Liver (tissue), 9 donors: ENCODE results near the gene SIAH2. TPM values are rescaled to one million over a fixed set of nuclear protein-coding genes. Genes with fewer than 3 reads are reported as not detected.
A peak's percentile ranks its signal among the peaks of the same experiment; 100 is the strongest.

Experiments
- DNase-seq: peaks from one replicate; pipeline ENCODE4 v3.0.0-alpha.2; 2017; ENCODE audit warnings: low spot score
- H3K27ac ChIP-seq, 2 donors: one replicate each; pipeline ENCODE4 v1.7.0; 2013; ENCODE audit warnings: inconsistent platforms in 2 of 2, low read length in 2 of 2, control low read depth in 1 of 2, low read depth in 1 of 2, mild to moderate bottlenecking in 1 of 2
- H3K27me3 ChIP-seq, 4 donors: one replicate each; pipeline versions ENCODE4 v1.6.1 to v1.7.0; 2013; ENCODE audit warnings: low read length in 3 of 4, inconsistent platforms in 1 of 4, mild to moderate bottlenecking in 1 of 4, moderate library complexity in 1 of 4; ENCODE audit not compliant: control insufficient read depth in 4 of 4, insufficient read depth in 4 of 4
- H3K36me3 ChIP-seq, 4 donors: one replicate each; pipeline versions ENCODE4 v1.6.1 to v1.7.0; 2013; ENCODE audit warnings: low read length in 3 of 4, mild to moderate bottlenecking in 3 of 4, low read depth in 1 of 4, moderate library complexity in 1 of 4; ENCODE audit not compliant: control insufficient read depth in 4 of 4, insufficient read depth in 3 of 4
- H3K4me1 ChIP-seq, 4 donors: one replicate each; pipeline versions ENCODE4 v1.6.1 to v1.7.0; 2013; ENCODE audit warnings: low read length in 3 of 4, mild to moderate bottlenecking in 3 of 4, moderate library complexity in 1 of 4; ENCODE audit not compliant: control insufficient read depth in 4 of 4, insufficient read depth in 4 of 4
- H3K4me3 ChIP-seq, 3 donors: one replicate each; pipeline versions ENCODE4 v1.6.1 to v1.7.0; 2013; ENCODE audit warnings: low read length in 3 of 3, control low read depth in 1 of 3, low read depth in 1 of 3, mild to moderate bottlenecking in 1 of 3
- H3K9ac ChIP-seq, 2 donors: one replicate each; pipeline ENCODE4 v1.7.0; 2013; ENCODE audit warnings: low read length in 2 of 2, mild to moderate bottlenecking in 2 of 2, moderate library complexity in 2 of 2, control low read depth in 1 of 2, low read depth in 1 of 2
- H3K9me3 ChIP-seq, 4 donors: one replicate each; pipeline versions ENCODE4 v1.6.1 to v1.7.0; 2013; ENCODE audit warnings: low read length in 3 of 4; ENCODE audit not compliant: control insufficient read depth in 4 of 4
- EGR1 ChIP-seq, 2 donors: IDR thresholded peaks; 2 replicates each; pipeline ENCODE4 v1.6.1; 2016 to 2018; ENCODE audit warnings: antibody characterized with exemption in 2 of 2, low read depth in 2 of 2
- FOXA1 ChIP-seq: IDR thresholded peaks from 2 replicates; pipeline ENCODE4 v1.6.1; 2016; ENCODE audit warnings: antibody characterized with exemption
- FOXA2 ChIP-seq: IDR thresholded peaks from 2 replicates; pipeline ENCODE4 v1.6.1; 2016; ENCODE audit warnings: antibody characterized with exemption
- GABPA ChIP-seq, 2 donors: IDR thresholded peaks in 1 of 2; conservative IDR thresholded peaks in 1 of 2; 2 replicates each; pipeline ENCODE4 v1.6.1; 2016; ENCODE audit warnings: antibody characterized with exemption in 2 of 2, mild to moderate bottlenecking in 1 of 2, moderate library complexity in 1 of 2
- HNF4A ChIP-seq, 2 donors: conservative IDR thresholded peaks; 2 replicates each; pipeline ENCODE4 v1.6.1; 2016; ENCODE audit warnings: antibody characterized with exemption in 2 of 2, mild to moderate bottlenecking in 2 of 2
- JUND ChIP-seq, 2 donors: IDR thresholded peaks; 2 replicates each; pipeline ENCODE4 v1.6.1; 2016; ENCODE audit warnings: antibody characterized with exemption in 2 of 2
- RAD21 ChIP-seq, 2 donors: IDR thresholded peaks; 2 replicates each; pipeline ENCODE4 v1.6.1; 2016; ENCODE audit warnings: antibody characterized with exemption in 2 of 2, mild to moderate bottlenecking in 2 of 2
- RXRA ChIP-seq, 2 donors: IDR thresholded peaks; 2 replicates each; pipeline ENCODE4 v1.6.1; 2017 to 2018; ENCODE audit warnings: antibody characterized with exemption in 2 of 2, mild to moderate bottlenecking in 1 of 2
- TAF1 ChIP-seq: conservative IDR thresholded peaks from 2 replicates; pipeline ENCODE4 v1.6.1; 2016; ENCODE audit warnings: antibody characterized with exemption, mild to moderate bottlenecking
- YY1 ChIP-seq: IDR thresholded peaks from 2 replicates; pipeline ENCODE4 v1.6.1; 2016; ENCODE audit warnings: antibody characterized with exemption, mild to moderate bottlenecking
- WGBS: extraction: QIAGEN DNeasy Blood & Tissue Kit; methylation state at CpG from one replicate; pipeline ENCODE4 v1.1.7; 2013; 5-methylcytosine and 5-hydroxymethylcytosine counted together
- polyA plus RNA-seq, 2 donors: library from polyadenylated mRNA; stranded (reverse) in 1 of 2; unstranded in 1 of 2; fragments of 200-250 nt in 1 of 2; fragments of >200 nt in 1 of 2; fragmentation: Nextera tagmentation in 1 of 2; extraction: Ambion mirVana in 1 of 2; gene quantifications; one replicate each; pipeline versions ENCODE4 v1.2.1 to v1.2.3, GENCODE V29; 2013 to 2015
- total RNA-seq, 2 donors: library from RNA; depleted of rRNA; stranded (reverse); fragments of >200 nt; gene quantifications; one replicate each; pipeline ENCODE4 v1.2.3, GENCODE V29; 2014
- TF ChIP-seq, protein P1 (sequence below): IDR thresholded peaks from 2 replicates; pipeline ENCODE4 v1.6.1; 2016; ENCODE audit warnings: antibody characterized with exemption, mild to moderate bottlenecking
- TF ChIP-seq, protein P2 (sequence below): IDR thresholded peaks from 2 replicates; pipeline ENCODE4 v1.6.1; 2016; ENCODE audit warnings: antibody characterized with exemption
- TF ChIP-seq, protein P3 (sequence below): IDR thresholded peaks from 2 replicates; pipeline ENCODE4 v1.6.1; 2016; ENCODE audit warnings: antibody characterized with exemption
- TF ChIP-seq, protein P4 (sequence below): fragments of 150-350 bp; IDR thresholded peaks from 2 replicates; pipeline ENCODE4 v1.5.1; 2017; ENCODE audit warnings: improper control_type of control experiment, low read depth, low read length; ENCODE audit not compliant: missing input control
- TF ChIP-seq, protein P5 (sequence below): IDR thresholded peaks from 2 replicates; pipeline ENCODE4 v1.6.1; 2016; ENCODE audit warnings: antibody characterized with exemption
- donor health status: healthy.
- donor health status: healthy.
- donor health status: healthy.
- donor health status: healthy.
- donor health status: healthy.

The SIAH2 gene
- total and polyA plus RNA-seq, 4 donors: 12.1 to 104 (median 20.3) TPM

DNA sequence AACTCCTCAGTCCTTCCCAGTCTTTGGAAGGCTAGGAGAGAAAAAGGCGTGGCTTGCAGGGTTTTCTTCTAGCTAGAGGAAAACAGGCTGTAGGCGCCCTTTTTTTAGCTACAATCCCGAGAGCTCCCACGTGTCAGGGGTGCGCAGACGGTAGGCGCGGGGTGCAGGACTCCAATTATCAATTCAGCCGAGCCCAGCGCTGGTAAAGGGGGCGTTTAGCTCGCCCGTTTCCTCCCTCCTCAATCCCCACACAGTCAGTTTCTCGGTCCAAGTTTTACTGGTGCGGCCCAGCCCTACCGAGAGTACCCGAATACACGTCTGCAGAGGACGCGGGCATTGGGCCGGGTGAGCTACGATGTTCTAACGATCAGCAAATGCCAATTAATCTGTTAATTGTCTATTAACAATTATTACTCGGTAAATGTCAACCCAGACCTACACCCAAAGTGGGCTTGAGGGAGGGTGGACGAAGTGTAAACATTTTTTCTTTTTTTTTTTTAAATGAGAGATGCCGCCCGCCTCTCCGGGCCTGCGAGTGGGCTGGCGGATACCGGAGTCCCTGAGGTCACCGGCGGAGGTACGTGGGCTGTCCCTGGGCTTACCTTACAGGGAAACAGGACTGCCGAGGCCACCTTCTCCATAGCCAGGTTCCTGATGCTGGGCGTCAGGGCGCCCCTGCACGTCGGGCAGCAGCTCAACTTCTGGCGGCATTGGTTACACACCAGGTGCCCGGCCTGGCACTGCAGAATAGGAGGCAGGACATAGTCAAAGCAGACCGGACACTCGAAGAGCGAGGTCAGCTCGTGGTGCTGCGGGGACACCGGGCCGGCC, 923 bp downstream of the SIAH2 start (continued):
- TF ChIP-seq, protein P1, sequence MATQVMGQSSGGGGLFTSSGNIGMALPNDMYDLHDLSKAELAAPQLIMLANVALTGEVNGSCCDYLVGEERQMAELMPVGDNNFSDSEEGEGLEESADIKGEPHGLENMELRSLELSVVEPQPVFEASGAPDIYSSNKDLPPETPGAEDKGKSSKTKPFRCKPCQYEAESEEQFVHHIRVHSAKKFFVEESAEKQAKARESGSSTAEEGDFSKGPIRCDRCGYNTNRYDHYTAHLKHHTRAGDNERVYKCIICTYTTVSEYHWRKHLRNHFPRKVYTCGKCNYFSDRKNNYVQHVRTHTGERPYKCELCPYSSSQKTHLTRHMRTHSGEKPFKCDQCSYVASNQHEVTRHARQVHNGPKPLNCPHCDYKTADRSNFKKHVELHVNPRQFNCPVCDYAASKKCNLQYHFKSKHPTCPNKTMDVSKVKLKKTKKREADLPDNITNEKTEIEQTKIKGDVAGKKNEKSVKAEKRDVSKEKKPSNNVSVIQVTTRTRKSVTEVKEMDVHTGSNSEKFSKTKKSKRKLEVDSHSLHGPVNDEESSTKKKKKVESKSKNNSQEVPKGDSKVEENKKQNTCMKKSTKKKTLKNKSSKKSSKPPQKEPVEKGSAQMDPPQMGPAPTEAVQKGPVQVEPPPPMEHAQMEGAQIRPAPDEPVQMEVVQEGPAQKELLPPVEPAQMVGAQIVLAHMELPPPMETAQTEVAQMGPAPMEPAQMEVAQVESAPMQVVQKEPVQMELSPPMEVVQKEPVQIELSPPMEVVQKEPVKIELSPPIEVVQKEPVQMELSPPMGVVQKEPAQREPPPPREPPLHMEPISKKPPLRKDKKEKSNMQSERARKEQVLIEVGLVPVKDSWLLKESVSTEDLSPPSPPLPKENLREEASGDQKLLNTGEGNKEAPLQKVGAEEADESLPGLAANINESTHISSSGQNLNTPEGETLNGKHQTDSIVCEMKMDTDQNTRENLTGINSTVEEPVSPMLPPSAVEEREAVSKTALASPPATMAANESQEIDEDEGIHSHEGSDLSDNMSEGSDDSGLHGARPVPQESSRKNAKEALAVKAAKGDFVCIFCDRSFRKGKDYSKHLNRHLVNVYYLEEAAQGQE: peak; percentile 77
- peak; percentile 72 for TF ChIP-seq YY1

DNA sequence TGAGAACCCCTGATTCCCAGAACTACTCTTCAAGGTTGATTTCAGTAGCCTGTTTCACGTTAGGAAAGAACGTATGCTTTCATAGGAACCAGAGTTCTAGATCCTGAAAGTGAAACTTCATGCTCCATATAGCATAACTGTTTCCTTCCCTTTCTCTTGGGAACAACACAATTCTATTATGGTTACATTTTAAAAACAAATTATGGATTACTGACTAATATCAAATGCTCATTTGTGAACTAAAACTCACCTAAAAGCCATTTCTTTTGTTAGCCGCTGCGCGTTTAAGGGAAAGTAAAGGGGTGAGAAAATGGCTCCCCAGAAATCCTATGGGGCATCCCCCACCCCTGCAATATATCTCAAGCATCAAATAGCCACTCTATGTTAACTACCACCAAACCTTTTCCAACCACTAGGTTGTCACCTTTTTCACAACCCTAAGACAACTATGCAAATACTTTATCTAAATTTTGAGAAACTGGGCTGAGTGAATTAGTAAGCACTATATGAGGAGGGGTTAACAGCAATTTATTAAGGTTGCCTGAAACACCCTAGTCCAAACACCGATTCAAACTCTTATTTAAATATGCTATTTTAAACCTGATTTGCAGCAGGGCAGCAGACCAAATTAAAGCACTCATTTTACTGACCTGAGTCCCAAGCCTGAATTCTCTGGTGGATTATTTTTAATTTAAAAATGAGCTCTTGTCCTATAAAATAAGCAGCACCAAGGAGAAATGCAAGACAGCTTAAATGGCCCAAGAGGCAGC, 2.4 kb downstream of the SIAH2 start:
- H3K9me3 ChIP-seq: no peaks in the 10 kb centered on the region
- peaks cover 6 to 60% (median 43%) of the 10 kb centered on the region in 4 donors for H3K4me1 ChIP-seq
- no peaks in the 10 kb centered on the region for H3K27me3 ChIP-seq
- TF ChIP-seq FOXA1 (no peak), YY1 (peak; percentile 55)
- 22% methylated on average over 6 of the region's 6 CpGs for WGBS
- peak overlapping the region; percentile 64 to 97 (median 96) for H3K4me3 ChIP-seq
- no peak for DNase-seq
- peaks cover 0 to 4% (median 0%) of the 10 kb centered on the region in 4 donors for H3K36me3 ChIP-seq
- peak overlapping the region; percentile 63 to 98 for H3K27ac ChIP-seq
- H3K9ac ChIP-seq: peak overlapping the region; percentile 97 to 99

DNA sequence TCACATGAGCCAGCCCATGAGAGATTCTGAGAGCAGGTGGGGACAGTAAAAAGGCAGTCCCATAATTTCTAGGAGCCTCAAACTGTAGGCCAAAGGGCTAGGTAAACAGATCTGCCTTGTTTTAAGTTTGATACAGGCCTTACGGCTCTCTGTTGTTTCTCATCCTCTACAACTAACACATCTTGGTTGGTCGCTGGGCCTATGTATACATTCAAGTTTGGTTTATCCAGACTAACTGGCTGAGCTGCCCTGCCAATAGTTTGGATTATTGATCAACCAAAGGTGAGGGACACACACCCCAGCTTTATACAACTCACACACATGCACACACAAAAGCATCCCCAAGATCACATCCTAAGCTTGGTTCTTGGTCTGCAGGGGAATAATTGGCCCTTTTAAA, 3.0 kb downstream of the SIAH2 start:
- DNase-seq: no peak
- H3K9me3 ChIP-seq: no peaks in the 10 kb centered on the region
- WGBS: 29% methylated on average over 2 of the region's 2 CpGs
- peak overlapping the region; percentile 63 to 98 for H3K27ac ChIP-seq
- H3K36me3 ChIP-seq: peaks cover 0 to 4% (median 0%) of the 10 kb centered on the region in 4 donors
- peak overlapping the region; percentile 64 to 97 (median 96) for H3K4me3 ChIP-seq
- H3K9ac ChIP-seq: peak overlapping the region in 1 of 2 donors; percentile 99
- no peaks in the 10 kb centered on the region for H3K27me3 ChIP-seq
- TF ChIP-seq FOXA2: no peak
- TF ChIP-seq HNF4A (conservative IDR thresholded peaks at IDR 0.05): peak in 1 of 2 donors; percentile 9
- H3K4me1 ChIP-seq: peaks cover 8 to 59% (median 45%) of the 10 kb centered on the region in 4 donors

DNA sequence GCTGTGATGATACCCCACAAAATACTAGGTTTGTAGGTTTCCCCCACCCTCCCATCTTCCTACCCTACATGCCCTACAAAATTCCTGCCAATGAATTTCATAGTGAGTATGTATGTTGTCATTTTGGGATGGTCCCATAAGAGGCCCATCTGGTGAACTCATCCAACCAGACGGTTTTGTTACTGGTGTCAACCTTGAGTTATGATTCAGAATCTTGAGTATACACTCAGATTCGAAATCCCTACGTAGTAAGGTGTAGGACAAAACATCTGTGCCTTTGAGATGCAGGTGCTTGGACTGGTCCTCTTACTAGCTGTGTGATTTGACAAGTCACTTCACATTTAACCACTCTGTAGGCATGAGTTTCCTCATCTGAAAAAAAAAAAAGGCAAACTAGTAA, 3.6 kb downstream of the SIAH2 start:
- Histone ChIP-seq H3K4me1 (peaks cover 8 to 57% (median 43%) of the 10 kb centered on the region in 4 donors), H3K4me3 (peak overlapping the region in 2 of 3 donors; percentile 96 to 97), H3K9ac (peak overlapping the region in 1 of 2 donors; percentile 99)
- no peak for TF ChIP-seq EGR1 (IDR thresholded peaks at IDR 0.05; ENCODE audit: low read depth in 2 of 2)
- no peak for TF ChIP-seq RAD21 (IDR thresholded peaks at IDR 0.05)
- no peak for TF ChIP-seq GABPA (IDR thresholded peaks at IDR 0.05 in 1 of 2, conservative IDR thresholded peaks at IDR 0.05 in 1 of 2)
- no peak for TF ChIP-seq JUND (IDR thresholded peaks at IDR 0.05)
- TF ChIP-seq RXRA (IDR thresholded peaks at IDR 0.05): no peak
- TF ChIP-seq, protein P2, sequence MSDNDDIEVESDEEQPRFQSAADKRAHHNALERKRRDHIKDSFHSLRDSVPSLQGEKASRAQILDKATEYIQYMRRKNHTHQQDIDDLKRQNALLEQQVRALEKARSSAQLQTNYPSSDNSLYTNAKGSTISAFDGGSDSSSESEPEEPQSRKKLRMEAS: no peak
- TF ChIP-seq, protein P3, sequence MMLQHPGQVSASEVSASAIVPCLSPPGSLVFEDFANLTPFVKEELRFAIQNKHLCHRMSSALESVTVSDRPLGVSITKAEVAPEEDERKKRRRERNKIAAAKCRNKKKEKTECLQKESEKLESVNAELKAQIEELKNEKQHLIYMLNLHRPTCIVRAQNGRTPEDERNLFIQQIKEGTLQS: no peak
- TF ChIP-seq FOXA2: no peak
- TF ChIP-seq HNF4A (conservative IDR thresholded peaks at IDR 0.05): no peak
- no peak for TF ChIP-seq TAF1
- TF ChIP-seq YY1: no peak
- TF ChIP-seq, protein P4, sequence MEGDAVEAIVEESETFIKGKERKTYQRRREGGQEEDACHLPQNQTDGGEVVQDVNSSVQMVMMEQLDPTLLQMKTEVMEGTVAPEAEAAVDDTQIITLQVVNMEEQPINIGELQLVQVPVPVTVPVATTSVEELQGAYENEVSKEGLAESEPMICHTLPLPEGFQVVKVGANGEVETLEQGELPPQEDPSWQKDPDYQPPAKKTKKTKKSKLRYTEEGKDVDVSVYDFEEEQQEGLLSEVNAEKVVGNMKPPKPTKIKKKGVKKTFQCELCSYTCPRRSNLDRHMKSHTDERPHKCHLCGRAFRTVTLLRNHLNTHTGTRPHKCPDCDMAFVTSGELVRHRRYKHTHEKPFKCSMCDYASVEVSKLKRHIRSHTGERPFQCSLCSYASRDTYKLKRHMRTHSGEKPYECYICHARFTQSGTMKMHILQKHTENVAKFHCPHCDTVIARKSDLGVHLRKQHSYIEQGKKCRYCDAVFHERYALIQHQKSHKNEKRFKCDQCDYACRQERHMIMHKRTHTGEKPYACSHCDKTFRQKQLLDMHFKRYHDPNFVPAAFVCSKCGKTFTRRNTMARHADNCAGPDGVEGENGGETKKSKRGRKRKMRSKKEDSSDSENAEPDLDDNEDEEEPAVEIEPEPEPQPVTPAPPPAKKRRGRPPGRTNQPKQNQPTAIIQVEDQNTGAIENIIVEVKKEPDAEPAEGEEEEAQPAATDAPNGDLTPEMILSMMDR: no peak
- TF ChIP-seq, protein P5, sequence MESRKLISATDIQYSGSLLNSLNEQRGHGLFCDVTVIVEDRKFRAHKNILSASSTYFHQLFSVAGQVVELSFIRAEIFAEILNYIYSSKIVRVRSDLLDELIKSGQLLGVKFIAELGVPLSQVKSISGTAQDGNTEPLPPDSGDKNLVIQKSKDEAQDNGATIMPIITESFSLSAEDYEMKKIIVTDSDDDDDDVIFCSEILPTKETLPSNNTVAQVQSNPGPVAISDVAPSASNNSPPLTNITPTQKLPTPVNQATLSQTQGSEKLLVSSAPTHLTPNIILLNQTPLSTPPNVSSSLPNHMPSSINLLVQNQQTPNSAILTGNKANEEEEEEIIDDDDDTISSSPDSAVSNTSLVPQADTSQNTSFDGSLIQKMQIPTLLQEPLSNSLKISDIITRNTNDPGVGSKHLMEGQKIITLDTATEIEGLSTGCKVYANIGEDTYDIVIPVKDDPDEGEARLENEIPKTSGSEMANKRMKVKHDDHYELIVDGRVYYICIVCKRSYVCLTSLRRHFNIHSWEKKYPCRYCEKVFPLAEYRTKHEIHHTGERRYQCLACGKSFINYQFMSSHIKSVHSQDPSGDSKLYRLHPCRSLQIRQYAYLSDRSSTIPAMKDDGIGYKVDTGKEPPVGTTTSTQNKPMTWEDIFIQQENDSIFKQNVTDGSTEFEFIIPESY: no peak

More for the DNA sequence above, 3.6 kb downstream of the SIAH2 start:
- no peaks in the 10 kb centered on the region for H3K27me3 ChIP-seq
- 91% methylated on average over 3 of the region's 3 CpGs for WGBS
- no peaks in the 10 kb centered on the region for H3K9me3 ChIP-seq
- peak overlapping the region; percentile 63 to 98 for H3K27ac ChIP-seq
- H3K36me3 ChIP-seq: peaks cover 0 to 4% (median 0%) of the 10 kb centered on the region in 4 donors
- DNase-seq: no peak
